Subcutaneous preadipocyte (primary cell): Measurements from ENCODE around the gene C3AR1. TPM values are rescaled to one million over a fixed set of nuclear protein-coding genes. Genes with fewer than 3 reads are reported as not detected.

Source experiments
- total RNA-seq: library from RNA; depleted of rRNA; stranded (reverse); fragments of >200 nt; gene quantifications from 2 replicates; pipeline ENCODE4 v1.2.3, GENCODE V29; 2012

C3AR1 gene
- under 0.01 and 0.20 TPM in 2 replicates for total RNA-seq

GRCh38 chr12:8065991-8066594 is at the start of gene C3AR1:
C3AR1 (minus strand) TSS chr12:8066359; CDS start chr12:8060185, 6,174 bp downstream.

GRCh38 chr12:8032242-8033152 is 33.7 kb downstream of the C3AR1 start, which contains the start of gene FOXJ2:
FOXJ2 (plus strand) TSS chr12:8032716; CDS start chr12:8039833, 7,117 bp downstream.

Other genes starting within 250 kb of the C3AR1 start
- gene SLC2A14, start 193.4 kb downstream of the C3AR1 start, total RNA-seq = under 0.01 and 0.20 TPM in 2 replicates
- 99.6 and 137 TPM in 2 replicates for gene SLC2A3, start 130.2 kb downstream of the C3AR1 start, total RNA-seq
- 6.6 and 8.4 TPM in 2 replicates for gene FOXJ2, start 33.6 kb downstream of the C3AR1 start, total RNA-seq
- 48.9 and 53.6 TPM in 2 replicates for gene NECAP1, start 15.9 kb upstream of the C3AR1 start, total RNA-seq
- 0.78 TPM in 1 of 2 replicates, not detected in the other for gene CLEC4A, start 57.3 kb upstream of the C3AR1 start, total RNA-seq
- gene ZNF705A, start 90.7 kb upstream of the C3AR1 start, total RNA-seq = not detected in 2 replicates
- 0.20 TPM in 1 of 2 replicates, not detected in the other for gene FAM90A1, start 161.3 kb upstream of the C3AR1 start, total RNA-seq